Measurements from ENCODE around the gene MICAL1.

MICAL1 gene

GRCh38 chr6:109453156-109453555, 2.4 kb downstream of the MICAL1 start:
- Histone ChIP-seq H3K36me3 (ENCODE audit: insufficient read depth, low read length) (peaks cover 4% of the 10 kb centered on the region; the same call in 1 of the 2 replicates), H3K4me1 (ENCODE audit: insufficient read depth, low read length) (peaks cover 16% of the 10 kb centered on the region; the same call in 1 of the 2 replicates), H3K9ac (ENCODE audit: low read depth, low read length) (no peak overlapping the region)

GRCh38 chr6:109452181-109452580, 3.4 kb downstream of the MICAL1 start:
- H3K9me3 ChIP-seq (ENCODE audit: control insufficient read depth, insufficient read depth, low read length) = no peaks in the 10 kb centered on the region
- H3K36me3 ChIP-seq (ENCODE audit: insufficient read depth, low read length) = peaks cover 4% of the 10 kb centered on the region; the same call in 1 of the 2 replicates
- H3K4me1 ChIP-seq (ENCODE audit: insufficient read depth, low read length) = peaks cover 10% of the 10 kb centered on the region; the same call in 1 of the 2 replicates
- H3K9ac ChIP-seq (ENCODE audit: low read depth, low read length) = no peak overlapping the region

More at GRCh38 chr6:109453156-109453555, 2.4 kb downstream of the MICAL1 start:
- H3K9me3 ChIP-seq (ENCODE audit: control insufficient read depth, insufficient read depth, low read length) = no peaks in the 10 kb centered on the region

GRCh38 chr6:109451376-109451775, 4.2 kb downstream of the MICAL1 start:
- Histone ChIP-seq H3K9ac (ENCODE audit: low read depth, low read length) (no peak overlapping the region), H3K36me3 (ENCODE audit: insufficient read depth, low read length) (peaks cover 4% of the 10 kb centered on the region; the same call in 1 of the 2 replicates), H3K4me1 (ENCODE audit: insufficient read depth, low read length) (peaks cover 6% of the 10 kb centered on the region; the same call in 1 of the 2 replicates)

GRCh38 chr6:109450801-109451200, 4.8 kb downstream of the MICAL1 start:
- H3K36me3 ChIP-seq (ENCODE audit: insufficient read depth, low read length) = peaks cover 4% of the 10 kb centered on the region; the same call in 1 of the 2 replicates
- H3K9me3 ChIP-seq (ENCODE audit: control insufficient read depth, insufficient read depth, low read length) = no peaks in the 10 kb centered on the region
- H3K4me1 ChIP-seq (ENCODE audit: insufficient read depth, low read length) = peaks cover 6% of the 10 kb centered on the region; the same call in 1 of the 2 replicates
- no peak overlapping the region for H3K9ac ChIP-seq (ENCODE audit: low read depth, low read length)

More at GRCh38 chr6:109451376-109451775, 4.2 kb downstream of the MICAL1 start:
- no peaks in the 10 kb centered on the region for H3K9me3 ChIP-seq (ENCODE audit: control insufficient read depth, insufficient read depth, low read length)

GRCh38 chr6:109449795-109450673, 5.5 kb downstream of the MICAL1 start:
- Histone ChIP-seq H3K9me3 (ENCODE audit: control insufficient read depth, insufficient read depth, low read length) (no peaks in the 10 kb centered on the region), H3K9ac (ENCODE audit: low read depth, low read length) (no peak overlapping the region), H3K4me1 (ENCODE audit: insufficient read depth, low read length) (peaks cover 6% of the 10 kb centered on the region; the same call in 1 of the 2 replicates), H3K36me3 (ENCODE audit: insufficient read depth, low read length) (peaks cover 4% of the 10 kb centered on the region; the same call in 1 of the 2 replicates)

- Histone ChIP-seq H3K9ac (ENCODE audit: low read depth, low read length) (no peak overlapping the region), H3K4me1 (ENCODE audit: insufficient read depth, low read length) (peaks cover 2% of the 10 kb centered on the region; the same call in 1 of the 2 replicates), H3K36me3 (ENCODE audit: insufficient read depth, low read length) (peaks cover 4% of the 10 kb centered on the region; the same call in 1 of the 2 replicates), H3K9me3 (ENCODE audit: control insufficient read depth, insufficient read depth, low read length) (no peaks in the 10 kb centered on the region)
Measured at GRCh38 chr6:109449064-109449794, 6.3 kb downstream of the MICAL1 start.

GRCh38 chr6:109448615-109449014, 7.0 kb downstream of the MICAL1 start:
- Histone ChIP-seq H3K36me3 (ENCODE audit: insufficient read depth, low read length) (peaks cover 4% of the 10 kb centered on the region; the same call in 1 of the 2 replicates), H3K9me3 (ENCODE audit: control insufficient read depth, insufficient read depth, low read length) (no peaks in the 10 kb centered on the region), H3K9ac (ENCODE audit: low read depth, low read length) (no peak overlapping the region), H3K4me1 (ENCODE audit: insufficient read depth, low read length) (no peaks in the 10 kb centered on the region)

- Histone ChIP-seq H3K36me3 (ENCODE audit: insufficient read depth, low read length) (peaks cover 4% of the 10 kb centered on the region; the same call in 1 of the 2 replicates), H3K9ac (ENCODE audit: low read depth, low read length) (no peak overlapping the region), H3K4me1 (ENCODE audit: insufficient read depth, low read length) (no peaks in the 10 kb centered on the region), H3K9me3 (ENCODE audit: control insufficient read depth, insufficient read depth, low read length) (no peaks in the 10 kb centered on the region)
Measured at GRCh38 chr6:109447878-109448555, 7.6 kb downstream of the MICAL1 start.

- H3K4me1 ChIP-seq (ENCODE audit: insufficient read depth, low read length) = no peaks in the 10 kb centered on the region
- peaks cover 4% of the 10 kb centered on the region; the same call in 1 of the 2 replicates for H3K36me3 ChIP-seq (ENCODE audit: insufficient read depth, low read length)
- no peaks in the 10 kb centered on the region for H3K9me3 ChIP-seq (ENCODE audit: control insufficient read depth, insufficient read depth, low read length)
- H3K9ac ChIP-seq (ENCODE audit: low read depth, low read length) = no peak overlapping the region
Measured at GRCh38 chr6:109447087-109447486, 8.5 kb downstream of the MICAL1 start.

- Histone ChIP-seq H3K9me3 (ENCODE audit: control insufficient read depth, insufficient read depth, low read length) (no peaks in the 10 kb centered on the region), H3K9ac (ENCODE audit: low read depth, low read length) (no peak overlapping the region), H3K4me1 (ENCODE audit: insufficient read depth, low read length) (peaks cover 4% of the 10 kb centered on the region; the same call in 1 of the 2 replicates), H3K36me3 (ENCODE audit: insufficient read depth, low read length) (peaks cover 2% of the 10 kb centered on the region; the same call in 1 of the 2 replicates)
Measured at GRCh38 chr6:109446541-109446940, 9.0 kb downstream of the MICAL1 start.

- Histone ChIP-seq H3K9ac (ENCODE audit: low read depth, low read length) (no peak overlapping the region), H3K36me3 (ENCODE audit: insufficient read depth, low read length) (no peaks in the 10 kb centered on the region; the same call in 1 of the 2 replicates), H3K4me1 (ENCODE audit: insufficient read depth, low read length) (peaks cover 5% of the 10 kb centered on the region; the same call in 1 of the 2 replicates), H3K9me3 (ENCODE audit: control insufficient read depth, insufficient read depth, low read length) (no peaks in the 10 kb centered on the region)
Measured at GRCh38 chr6:109446072-109446471, 9.5 kb downstream of the MICAL1 start.

- H3K36me3 ChIP-seq (ENCODE audit: insufficient read depth, low read length) = no peaks in the 10 kb centered on the region; the same call in 1 of the 2 replicates
Measured at GRCh38 chr6:109445382-109445781, 10.2 kb downstream of the MICAL1 start.

GRCh38 chr6:109443425-109443950, 12.1 kb downstream of the MICAL1 start:
- Histone ChIP-seq H3K9ac (ENCODE audit: low read depth, low read length) (no peak overlapping the region), H3K4me1 (ENCODE audit: insufficient read depth, low read length) (peaks cover 5% of the 10 kb centered on the region; the same call in 1 of the 2 replicates), H3K9me3 (ENCODE audit: control insufficient read depth, insufficient read depth, low read length) (no peaks in the 10 kb centered on the region), H3K36me3 (ENCODE audit: insufficient read depth, low read length) (no peaks in the 10 kb centered on the region; the same call in 1 of the 2 replicates)

More at GRCh38 chr6:109445382-109445781, 10.2 kb downstream of the MICAL1 start:
- H3K4me1 ChIP-seq (ENCODE audit: insufficient read depth, low read length) = peaks cover 5% of the 10 kb centered on the region; the same call in 1 of the 2 replicates
- H3K9me3 ChIP-seq (ENCODE audit: control insufficient read depth, insufficient read depth, low read length) = no peaks in the 10 kb centered on the region
- no peak overlapping the region for H3K9ac ChIP-seq (ENCODE audit: low read depth, low read length)
